Dermis blood vessel endothelial cell (primary cell): Measurements from ENCODE around the gene KIF3C. TPM values are rescaled to one million over a fixed set of nuclear protein-coding genes. Genes with fewer than 3 reads are reported as not detected.

ENCODE experiments used
- total RNA-seq: library from RNA; depleted of rRNA; stranded (reverse); fragments of >200 nt; gene quantifications from 2 replicates; pipeline ENCODE4 v1.2.3, GENCODE V29; 2014

Gene KIF3C
- total RNA-seq, 1 donor from 2014 or later, result 12.6 TPM

Other genes starting within 250 kb of the KIF3C start
- gene ASXL2, start 104.0 kb downstream of the KIF3C start, total RNA-seq, result 7.3 and 11.7 TPM in 2 replicates
- 101 and 176 TPM in 2 replicates for gene RAB10, start 51.6 kb upstream of the KIF3C start, total RNA-seq
- 0.37 and 0.68 TPM in 2 replicates for gene GAREM2, start 190.6 kb upstream of the KIF3C start, total RNA-seq